NCI-H1417 treated with DMSO at 0.1 percent for 48 hours (cell line): ENCODE results near the gene CPHXL2.

Experiments
- DNase-seq: peaks from one replicate; lab custom pipeline; 2025; lab: John Stamatoyannopoulos, UW

The CPHXL2 gene

GRCh38 chr16:75640598-75640997 is 36.2 kb downstream of the CPHXL2 start:
- no peak for DNase-seq

- DNase-seq: no peak
These were observed 41.8 kb downstream of the CPHXL2 start for GRCh38 chr16:75635036-75635435.

GRCh38 chr16:75632857-75633256 is 44.0 kb downstream of the CPHXL2 start:
- DNase-seq: peak; percentile 50

DNA sequence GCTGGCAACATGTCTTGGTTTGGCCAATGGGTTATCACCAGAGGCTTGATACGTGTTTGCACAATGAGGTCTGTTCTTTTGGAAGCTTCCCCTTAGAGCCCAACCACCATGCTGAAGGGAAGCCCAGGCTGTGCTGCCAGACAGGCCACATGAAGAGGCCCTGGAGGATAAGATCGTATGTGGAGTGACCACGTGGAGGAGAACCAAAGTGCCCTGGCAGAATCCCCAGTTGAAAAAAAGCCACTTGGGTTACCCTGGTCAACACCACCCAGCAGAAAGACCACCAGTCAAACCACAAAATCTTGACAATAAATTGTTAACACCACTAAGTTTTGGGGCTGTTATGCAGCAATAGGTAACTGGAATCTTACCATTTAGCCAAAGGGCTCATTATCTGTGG is 46.8 kb downstream of the CPHXL2 start:
- no peak for DNase-seq

GRCh38 chr16:75629132-75629531 is 47.7 kb downstream of the CPHXL2 start:
- no peak for DNase-seq

GRCh38 chr16:75628351-75628750 is 48.5 kb downstream of the CPHXL2 start:
- DNase-seq: no peak

DNA sequence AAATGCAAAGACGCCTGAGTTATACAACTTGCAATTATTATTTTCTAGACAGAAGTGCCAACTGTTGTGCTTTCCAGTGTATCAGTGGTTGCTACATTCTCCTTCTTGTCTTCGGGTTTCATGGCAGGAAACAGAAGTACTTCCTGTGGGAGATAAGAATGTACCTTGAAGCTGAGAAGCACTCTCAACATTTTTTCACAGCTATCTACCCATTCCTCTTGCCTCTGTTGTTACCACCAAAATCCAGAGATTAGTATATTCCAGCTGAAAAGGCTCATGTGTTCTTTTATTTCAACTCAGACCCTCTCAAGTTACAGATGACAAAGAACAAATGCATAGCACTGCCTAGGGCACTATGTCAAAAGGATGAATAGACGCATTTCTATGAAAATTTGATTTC is 49.0 kb downstream of the CPHXL2 start:
- no peak for DNase-seq

DNA sequence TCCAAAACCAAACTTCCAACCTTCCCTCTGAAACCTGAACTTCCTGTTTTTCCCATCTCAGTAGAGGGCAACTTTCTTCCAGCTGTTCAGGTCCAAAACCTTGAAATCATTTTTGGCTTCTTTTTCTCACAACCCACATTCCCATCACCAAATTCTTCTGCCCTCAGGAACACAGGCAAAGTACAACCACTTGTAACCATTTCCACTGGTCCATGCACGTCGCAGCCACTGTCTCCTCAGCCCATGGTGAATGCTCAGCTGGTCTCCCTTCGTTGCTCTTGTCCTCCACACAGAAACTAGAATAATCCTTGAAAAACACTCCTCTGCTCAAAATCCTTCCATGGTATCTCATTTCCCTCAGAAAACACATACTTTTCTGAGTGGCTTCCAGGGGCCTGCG is 50.0 kb downstream of the CPHXL2 start:
- no peak for DNase-seq

- no peak for DNase-seq
These were observed 51.9 kb downstream of the CPHXL2 start for GRCh38 chr16:75624921-75625334.

- peak; percentile 35 for DNase-seq
These were observed 53.8 kb downstream of the CPHXL2 start, which contains the start of gene ADAT1 for GRCh38 chr16:75622761-75623605. TSS of gene ADAT1 (minus strand) at chr16:75623281. CDS start at chr16:75620799, 2,482 bp downstream.

GRCh38 chr16:75621170-75621477 is 55.7 kb downstream of the CPHXL2 start:
- no peak for DNase-seq

DNA sequence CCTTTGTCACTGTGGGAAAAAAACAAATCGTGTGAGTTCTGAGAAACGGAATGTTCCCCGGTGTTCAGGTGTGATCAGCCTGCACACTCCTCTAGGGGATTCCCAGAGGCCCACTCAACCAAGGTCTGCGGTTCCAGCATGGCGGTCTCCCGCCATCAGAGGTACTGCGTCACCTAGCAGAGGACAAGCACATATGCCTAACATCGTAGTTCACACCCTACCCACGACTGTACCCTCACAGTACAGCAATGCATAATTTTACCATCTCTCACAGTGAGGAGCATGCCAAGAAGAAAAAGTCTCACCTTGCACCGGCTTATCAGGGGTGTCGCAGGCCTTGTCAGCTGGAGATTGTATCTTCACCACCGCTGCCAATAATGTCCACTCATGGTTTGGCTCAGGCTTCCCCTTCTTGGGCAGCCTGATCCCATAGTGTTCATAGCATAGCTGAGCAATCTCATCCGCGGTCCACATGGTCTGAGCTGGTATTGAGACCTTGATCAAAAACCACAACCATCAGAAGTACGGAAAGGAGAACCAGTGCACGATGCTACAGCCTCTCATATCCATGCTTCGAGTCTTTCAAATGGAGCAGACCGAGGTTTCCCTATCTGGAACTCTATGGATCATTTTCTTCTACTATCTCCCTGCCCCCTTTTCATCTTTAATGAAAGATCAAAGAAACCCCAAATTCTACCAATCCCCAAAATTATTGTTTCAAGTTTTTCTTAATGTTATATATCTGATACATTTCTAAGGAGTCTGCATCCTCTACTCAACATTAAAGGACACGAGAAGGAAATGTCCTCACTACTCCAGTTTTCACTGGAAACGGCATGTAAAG is 56.3 kb downstream of the CPHXL2 start:
- DNase-seq: no peak

GRCh38 chr16:75618780-75619179 is 58.0 kb downstream of the CPHXL2 start:
- DNase-seq: no peak

DNA sequence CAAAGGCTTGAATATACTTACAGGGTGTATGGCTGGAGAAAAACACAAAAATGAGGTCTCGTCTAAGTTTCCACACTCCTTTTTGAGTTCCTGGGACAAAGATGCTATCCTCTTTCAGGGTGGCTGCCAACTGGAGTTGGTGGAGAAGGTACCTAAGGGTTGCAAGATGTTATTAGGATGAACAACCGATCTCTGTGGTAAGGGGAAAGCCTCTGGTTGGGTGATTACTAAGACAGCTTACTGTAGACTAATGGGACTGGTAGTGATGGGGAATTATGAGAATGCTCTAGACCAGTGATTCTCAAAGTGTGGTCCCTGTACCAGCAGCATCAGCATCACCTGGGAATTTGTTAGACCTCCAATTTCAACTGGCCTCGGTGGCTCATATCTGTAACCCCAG is 59.7 kb downstream of the CPHXL2 start:
- no peak for DNase-seq

DNA sequence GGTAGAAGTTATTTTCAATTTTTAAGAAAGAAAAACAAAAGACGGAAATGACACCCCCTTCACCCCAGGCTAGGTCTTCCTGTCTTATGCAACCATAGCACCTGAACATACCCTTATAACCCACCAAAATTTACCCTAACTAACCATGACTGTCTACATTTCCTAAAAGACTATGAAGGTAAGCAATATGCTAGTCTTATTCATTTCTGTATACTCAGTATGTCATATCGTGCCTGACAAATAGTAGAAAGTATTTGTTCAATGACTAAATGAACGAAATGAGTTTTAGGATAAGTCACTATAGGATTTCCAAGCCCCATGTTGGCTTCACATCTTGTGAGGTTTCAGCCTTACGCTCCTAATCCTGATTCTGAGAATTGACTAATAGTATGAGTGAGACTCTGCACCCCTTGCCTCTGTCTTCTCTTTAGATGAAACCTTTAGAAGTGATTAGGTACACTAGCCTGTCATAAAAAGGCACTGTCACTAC is 60.2 kb downstream of the CPHXL2 start:
- DNase-seq: no peak

DNA sequence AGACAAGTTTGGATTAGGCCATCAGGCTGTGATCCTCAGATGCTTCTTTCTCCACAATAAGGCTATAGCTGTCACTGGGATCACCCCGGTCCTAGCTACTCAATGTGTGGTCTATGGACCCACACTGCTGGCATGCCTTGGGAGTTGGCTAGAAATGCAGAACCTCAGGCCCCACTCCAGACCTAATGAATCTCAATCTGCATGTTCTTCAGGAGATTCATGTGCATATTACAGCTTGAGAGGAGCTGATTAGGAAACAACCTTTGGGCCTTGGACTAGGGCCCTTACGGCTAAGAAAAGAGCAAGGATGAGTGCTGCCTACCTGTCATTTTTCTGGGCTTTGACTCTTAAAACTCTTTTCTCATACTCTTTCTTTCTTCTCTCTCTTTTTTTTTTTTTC is 61.2 kb downstream of the CPHXL2 start:
- DNase-seq: no peak

- no peak for DNase-seq
These were observed 62.5 kb downstream of the CPHXL2 start for GRCh38 chr16:75614066-75614897.
